ENCODE results near the gene YOD1.

The YOD1 gene

DNA sequence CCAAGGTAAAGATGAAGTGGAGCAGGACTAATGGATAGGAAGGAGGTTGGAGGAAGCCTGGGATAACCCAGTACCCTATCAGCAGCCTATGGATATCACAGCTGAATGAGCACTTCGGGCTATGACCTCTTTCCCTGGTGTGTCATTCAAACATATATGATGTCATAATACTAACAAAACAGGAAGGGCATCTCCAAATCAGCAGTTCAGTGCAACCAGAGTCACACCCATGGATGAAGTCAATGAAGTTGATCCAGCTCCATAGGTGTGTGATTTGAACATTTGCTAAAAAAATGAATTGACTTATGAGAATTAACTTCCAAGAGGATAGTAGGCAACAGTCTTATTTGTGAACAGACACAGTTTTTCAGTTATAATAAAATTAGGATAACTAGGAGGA, 16.8 kb downstream of the YOD1 start:
- no peaks in the 10 kb centered on the region for H3K4me1 ChIP-seq (ENCODE audit: insufficient read depth, low read length, severe bottlenecking)
- H3K9ac ChIP-seq (ENCODE audit: low read length): no peak overlapping the region
- no peaks in the 10 kb centered on the region for H3K79me2 ChIP-seq (ENCODE audit: insufficient read depth, low read length)
- H3K36me3 ChIP-seq (ENCODE audit: insufficient read depth, low read length): no peaks in the 10 kb centered on the region
- no peak overlapping the region for H3K4me2 ChIP-seq (ENCODE audit: low read length)
- H3K27ac ChIP-seq (ENCODE audit: low read depth, low read length, poor library complexity, severe bottlenecking): no peak overlapping the region
- H3K4me3 ChIP-seq (ENCODE audit: low read depth, low read length, poor library complexity, severe bottlenecking): no peak overlapping the region
- no peak overlapping the region for H2AFZ ChIP-seq (ENCODE audit: low read length)
- H3K9me2 ChIP-seq (ENCODE audit: low read depth, low read length): no peaks in the 10 kb centered on the region
- H3K9me3 ChIP-seq (ENCODE audit: low read length): no peaks in the 10 kb centered on the region
- H3F3A ChIP-seq (ENCODE audit: insufficient read depth, low read length): no peaks in the 10 kb centered on the region
- no peaks in the 10 kb centered on the region for H3K27me3 ChIP-seq (ENCODE audit: insufficient read depth, low read length)
- no peak for TF ChIP-seq EZH2 (IDR thresholded peaks at IDR 0.05; ENCODE audit: borderline replicate concordance, low read length)
- TF ChIP-seq, protein P1, sequence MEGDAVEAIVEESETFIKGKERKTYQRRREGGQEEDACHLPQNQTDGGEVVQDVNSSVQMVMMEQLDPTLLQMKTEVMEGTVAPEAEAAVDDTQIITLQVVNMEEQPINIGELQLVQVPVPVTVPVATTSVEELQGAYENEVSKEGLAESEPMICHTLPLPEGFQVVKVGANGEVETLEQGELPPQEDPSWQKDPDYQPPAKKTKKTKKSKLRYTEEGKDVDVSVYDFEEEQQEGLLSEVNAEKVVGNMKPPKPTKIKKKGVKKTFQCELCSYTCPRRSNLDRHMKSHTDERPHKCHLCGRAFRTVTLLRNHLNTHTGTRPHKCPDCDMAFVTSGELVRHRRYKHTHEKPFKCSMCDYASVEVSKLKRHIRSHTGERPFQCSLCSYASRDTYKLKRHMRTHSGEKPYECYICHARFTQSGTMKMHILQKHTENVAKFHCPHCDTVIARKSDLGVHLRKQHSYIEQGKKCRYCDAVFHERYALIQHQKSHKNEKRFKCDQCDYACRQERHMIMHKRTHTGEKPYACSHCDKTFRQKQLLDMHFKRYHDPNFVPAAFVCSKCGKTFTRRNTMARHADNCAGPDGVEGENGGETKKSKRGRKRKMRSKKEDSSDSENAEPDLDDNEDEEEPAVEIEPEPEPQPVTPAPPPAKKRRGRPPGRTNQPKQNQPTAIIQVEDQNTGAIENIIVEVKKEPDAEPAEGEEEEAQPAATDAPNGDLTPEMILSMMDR (IDR thresholded peaks at IDR 0.05; ENCODE audit: low read length): no peak
- H4K20me1 ChIP-seq (ENCODE audit: insufficient read depth, low read length): no peaks in the 10 kb centered on the region

DNA sequence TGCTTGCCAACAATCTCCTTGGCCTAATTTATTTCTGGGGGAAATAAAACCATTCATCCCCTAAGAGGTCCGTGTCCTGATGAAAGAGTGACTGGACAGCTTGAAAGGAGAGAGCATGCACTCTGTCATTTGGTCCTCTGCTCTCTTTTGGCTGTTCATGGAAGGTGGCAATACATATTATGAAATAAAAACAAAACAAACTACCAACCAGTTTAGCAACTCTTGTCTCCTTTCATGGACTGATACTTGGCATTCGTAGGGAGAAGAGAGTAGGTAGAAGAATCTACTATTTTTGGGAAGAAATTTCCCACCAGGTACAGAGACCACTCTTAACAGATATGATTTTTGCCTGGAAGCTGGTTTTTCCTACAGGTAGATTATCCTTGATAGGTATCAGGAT, 17.7 kb downstream of the YOD1 start:
- Histone ChIP-seq H3K4me3 (ENCODE audit: low read depth, low read length, poor library complexity, severe bottlenecking) (no peak overlapping the region), H3K9me3 (ENCODE audit: low read length) (no peaks in the 10 kb centered on the region), H3K4me2 (ENCODE audit: low read length) (no peak overlapping the region), H2AFZ (ENCODE audit: low read length) (no peak overlapping the region), H3K4me1 (ENCODE audit: insufficient read depth, low read length, severe bottlenecking) (no peaks in the 10 kb centered on the region), H3K27ac (ENCODE audit: low read depth, low read length, poor library complexity, severe bottlenecking) (no peak overlapping the region), H4K20me1 (ENCODE audit: insufficient read depth, low read length) (no peaks in the 10 kb centered on the region), H3K79me2 (ENCODE audit: insufficient read depth, low read length) (no peaks in the 10 kb centered on the region), H3K9ac (ENCODE audit: low read length) (no peak overlapping the region), H3K27me3 (ENCODE audit: insufficient read depth, low read length) (no peaks in the 10 kb centered on the region), H3K36me3 (ENCODE audit: insufficient read depth, low read length) (no peaks in the 10 kb centered on the region), H3F3A (ENCODE audit: insufficient read depth, low read length) (no peaks in the 10 kb centered on the region), H3K9me2 (ENCODE audit: low read depth, low read length) (no peaks in the 10 kb centered on the region)
- TF ChIP-seq, protein P1 (IDR thresholded peaks at IDR 0.05; ENCODE audit: low read length): no peak
- TF ChIP-seq EZH2 (IDR thresholded peaks at IDR 0.05; ENCODE audit: borderline replicate concordance, low read length): no peak

DNA sequence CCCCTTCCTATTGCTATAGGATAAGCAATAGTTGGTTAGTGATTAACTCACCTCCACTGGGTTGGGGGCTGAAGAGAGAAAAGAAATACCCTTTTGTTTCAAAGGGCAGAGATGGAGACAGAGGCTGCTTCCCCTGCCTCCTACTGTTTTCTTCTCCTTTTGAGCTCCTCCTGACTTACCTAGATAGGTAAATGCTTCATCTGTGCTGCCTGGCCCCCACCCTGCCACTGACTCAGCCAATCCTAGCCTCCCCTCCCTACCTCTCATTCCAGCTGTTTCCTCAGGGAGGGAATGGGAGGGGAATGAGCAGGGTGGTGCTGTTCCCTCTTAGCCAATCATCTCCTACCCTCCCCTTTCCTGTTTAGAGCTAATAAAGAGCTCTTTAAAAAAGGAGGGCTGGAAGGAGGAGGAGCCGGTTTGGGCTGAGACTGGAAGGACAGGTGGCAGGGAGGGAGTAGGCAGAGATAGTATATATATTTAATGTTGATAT, 18.4 kb downstream of the YOD1 start, which contains the start of gene C1orf116:
C1orf116 (minus strand) TSS at position 229 of the 490 bp plus-strand sequence. CDS start 5,158 bp downstream, outside the sequence.
- H3K36me3 ChIP-seq (ENCODE audit: insufficient read depth, low read length): no peaks in the 10 kb centered on the region
- no peaks in the 10 kb centered on the region for H3K9me3 ChIP-seq (ENCODE audit: low read length)
- no peaks in the 10 kb centered on the region for H3K79me2 ChIP-seq (ENCODE audit: insufficient read depth, low read length)
- no peak within 1 kb of the TSS for H3K27ac ChIP-seq (ENCODE audit: low read depth, low read length, poor library complexity, severe bottlenecking)
- no peak within 1 kb of the TSS for H3K4me3 ChIP-seq (ENCODE audit: low read depth, low read length, poor library complexity, severe bottlenecking)
- no peaks in the 10 kb centered on the region for H4K20me1 ChIP-seq (ENCODE audit: insufficient read depth, low read length)
- H3K27me3 ChIP-seq (ENCODE audit: insufficient read depth, low read length): no peaks in the 10 kb centered on the region
- no peak within 1 kb of the TSS for H3K9ac ChIP-seq (ENCODE audit: low read length)
- H3K9me2 ChIP-seq (ENCODE audit: low read depth, low read length): no peaks in the 10 kb centered on the region
- no peak within 1 kb of the TSS for H2AFZ ChIP-seq (ENCODE audit: low read length)
- TF ChIP-seq EZH2 (IDR thresholded peaks at IDR 0.05; ENCODE audit: borderline replicate concordance, low read length): no peak
- TF ChIP-seq, protein P1 (IDR thresholded peaks at IDR 0.05; ENCODE audit: low read length): no peak
- no peaks in the 10 kb centered on the region for H3F3A ChIP-seq (ENCODE audit: insufficient read depth, low read length)
- no peak within 1 kb of the TSS for H3K4me2 ChIP-seq (ENCODE audit: low read length)
- H3K4me1 ChIP-seq (ENCODE audit: insufficient read depth, low read length, severe bottlenecking): no peaks in the 10 kb centered on the region
